Measurements from ENCODE around the gene ATMIN. TPM values are rescaled to one million over a fixed set of nuclear protein-coding genes. Genes with fewer than 3 reads are reported as not detected.

ATMIN gene
- total and polyA plus RNA-seq, 2 donors (not counting 3 experiments of a cell fraction or from before 2014, with no cell fraction given) = 15.0 to 22.4 TPM

GRCh38 chr16:81088836-81089235, 53.2 kb downstream of the ATMIN start:
- intact Hi-C loops (cut with micrococcal nuclease) (no loop called here), dilution Hi-C loops (cut with MboI; ENCODE audit: extremely low pct_ligation_motif_present, low sequenced_read_pairs) (no loop called here)
- Histone ChIP-seq H3K9ac (replicated peaks; ENCODE audit: extremely low read depth, insufficient read depth, low read length) (no peak overlapping the region), H2AFZ (ENCODE audit: low read depth, low read length) (no peak overlapping the region), H3K27me3 (ENCODE audit: control insufficient read depth in 2 of 2, insufficient read depth in 2 of 2, low read length in 2 of 2) (no peaks in the 10 kb centered on the region), H3K36me3 (ENCODE audit: control insufficient read depth in 2 of 2, extremely low read depth in 1 of 2, insufficient read depth in 2 of 2, low read length in 2 of 2) (peaks cover 0 to 3% of the 10 kb centered on the region in 2 experiments), H3K4me1 (ENCODE audit: control insufficient read depth, extremely low read depth, insufficient read depth, low read length) (no peaks in the 10 kb centered on the region), H3K27ac (ENCODE audit: insufficient read depth, low read depth, low read length) (no peak overlapping the region), H3K4me2 (ENCODE audit: insufficient read depth, low read length) (no peak overlapping the region), H3K9me3 (replicated peaks; ENCODE audit: control insufficient read depth, insufficient read depth, low read length) (no peaks in the 10 kb centered on the region), H3K79me2 (ENCODE audit: control insufficient read depth, insufficient read depth, low read length) (peaks cover 12% of the 10 kb centered on the region), H4K20me1 (replicated peaks; ENCODE audit: control insufficient read depth, extremely low read depth, insufficient read depth, low read length) (no peaks in the 10 kb centered on the region), H3K9me1 (replicated peaks; ENCODE audit: control insufficient read depth, extremely low read depth, insufficient read depth, low read length) (no peaks in the 10 kb centered on the region), H3K4me3 (replicated peaks in 1 of 3; ENCODE audit: insufficient read depth in 1 of 3, low read depth in 1 of 3, low read length in 3 of 3) (no peak overlapping the region)
- TF ChIP-seq FOS (IDR thresholded peaks at IDR 0.05; ENCODE audit: borderline replicate concordance, insufficient read depth, low read length) (no peak), CTCF (IDR thresholded peaks at IDR 0.05; ENCODE audit: extremely low read depth in 1 of 2, insufficient read depth in 1 of 2, low read depth in 1 of 2, low read length in 2 of 2) (no peak), JUN (IDR thresholded peaks at IDR 0.05; ENCODE audit: borderline replicate concordance, insufficient read depth, insufficient read length, low read depth) (no peak), POLR2A (IDR thresholded peaks at IDR 0.05; ENCODE audit: low read depth, low read length) (no peak), MAX (IDR thresholded peaks at IDR 0.05; ENCODE audit: insufficient read depth, insufficient read length) (no peak), POLR2AphosphoS5 (IDR thresholded peaks at IDR 0.05; ENCODE audit: insufficient read depth, low read depth, low read length) (no peak), MYC (IDR thresholded peaks at IDR 0.05; ENCODE audit: low read depth, low read length) (no peak)
- no peak for DNase-seq (ENCODE audit: low read depth, low spot score)
- ChIA-PET POLR2A (no interaction called here), CTCF (no interaction called here)
- FAIRE-seq = no peak
- no TSS peak for BruUV-seq (replicated peaks)

Measured in endothelial cell of umbilical vein (primary cell).